GM12878 (cell line): Measurements from ENCODE around the gene CHRM4. TPM values are rescaled to one million over a fixed set of nuclear protein-coding genes. Genes with fewer than 3 reads are reported as not detected.

Experiments used
- ATAC-seq: fragments of 200-7000 bp; cut with Tn5 transposase; 3 replicates; pipeline ENCODE4 v1.9.1; 2020; ENCODE audit warnings: mild to moderate bottlenecking, moderate library complexity
- BruUV-seq: library from RNA; stranded (reverse); fragments of 400-500 nt; replicated peaks from 2 replicates; lab custom pipeline; 2021; lab: Mats Ljungman, UMichigan
- CTCF ChIA-PET: fragments of 300-600 bp; sonication (Branson Sonifier 250); formaldehyde crosslinking; extraction: SDS; loops from one replicate; lab custom pipeline; 2021; ENCODE audit warnings: inconsistent platforms; lab: Yijun Ruan, JAX
- POLR2A ChIA-PET: fragments of 350-600 bp; formaldehyde crosslinking; extraction: SDS; loops from one replicate; lab custom pipeline; 2021; ENCODE audit warnings: inconsistent platforms; lab: Charles Lee
- RAD21 ChIA-PET: fragments of 300-600 bp; sonication (Branson Sonifier 250); formaldehyde crosslinking; loops from one replicate; lab custom pipeline; 2023; ENCODE audit warnings: antibody characterized with exemption; ENCODE audit not compliant: unreplicated experiment; lab: Charles Lee
- SMC1A ChIA-PET: fragments of 300-600 bp; sonication (Branson Sonifier 250); formaldehyde crosslinking; loops from one replicate; lab custom pipeline; 2023; ENCODE audit not compliant: unreplicated experiment, uncharacterized antibody; lab: Charles Lee
- DNase-seq: peaks from one replicate; pipeline ENCODE4 v3.0.0-alpha.2; 2011; ENCODE audit warnings: low read depth, low spot score
- FAIRE-seq: peaks from 3 replicates; lab custom pipeline; 2011; peaks lifted over from hg19 to GRCh38; lab: Jason Lieb, UNC
- H2AFZ ChIP-seq: 2 replicates; pipeline ENCODE4 v1.6.0; 2011; ENCODE audit warnings: low read depth, low read length, control low read depth; ENCODE audit not compliant: control insufficient read depth
- H3K27ac ChIP-seq: 2 replicates; pipeline ENCODE4 v1.5.1; 2011; ENCODE audit warnings: control low read depth; ENCODE audit not compliant: control insufficient read depth, insufficient read depth
- H3K27me3 ChIP-seq, 2 experiments: replicated peaks in 1 of 2; 2 replicates each; pipeline versions ENCODE4 v1.6.0 to v1.6.1; 2011; ENCODE audit warnings: low read length in 1 of 2; ENCODE audit not compliant: control insufficient read depth in 2 of 2, insufficient read depth in 2 of 2
- H3K36me3 ChIP-seq, 2 experiments: 2 replicates each; pipeline ENCODE4 v1.5.1; 2011; ENCODE audit warnings: low read length in 1 of 2; ENCODE audit not compliant: control insufficient read depth in 2 of 2, insufficient read depth in 2 of 2
- H3K4me1 ChIP-seq: 2 replicates; pipeline ENCODE4 v1.6.1; 2011; ENCODE audit warnings: mild to moderate bottlenecking, low read length, moderate library complexity, mixed read lengths; ENCODE audit not compliant: control insufficient read depth, insufficient read depth
- H3K4me2 ChIP-seq: 2 replicates; pipeline ENCODE4 v1.6.0; 2011; ENCODE audit warnings: control low read depth; ENCODE audit not compliant: control insufficient read depth, insufficient read depth
- H3K4me3 ChIP-seq: fragments of 200-600 bp; sonication (generic); 2 replicates; pipeline ENCODE4 v1.5.1; 2016
- H3K79me2 ChIP-seq: 2 replicates; pipeline ENCODE4 v1.6.0; 2011; ENCODE audit warnings: low read length; ENCODE audit not compliant: control insufficient read depth, insufficient read depth
- H3K9ac ChIP-seq: 2 replicates; pipeline ENCODE4 v1.8.0; 2011; ENCODE audit warnings: low read length, control low read depth, mixed read lengths; ENCODE audit not compliant: control insufficient read depth, insufficient read depth
- H3K9me3 ChIP-seq: replicated peaks from 3 replicates; pipeline ENCODE4 v1.5.1; 2011; ENCODE audit warnings: mild to moderate bottlenecking, low read length; ENCODE audit not compliant: control insufficient read depth, insufficient read depth
- H4K20me1 ChIP-seq: 2 replicates; pipeline ENCODE4 v1.6.0; 2011; ENCODE audit not compliant: control insufficient read depth, insufficient read depth
- BRCA1 ChIP-seq: IDR thresholded peaks from 2 replicates; pipeline ENCODE4 v1.6.1; 2011; ENCODE audit warnings: low read depth, low read length, improper control_type of control experiment
- ESRRA ChIP-seq: IDR thresholded peaks from 2 replicates; pipeline ENCODE4 v1.6.1; 2012; ENCODE audit warnings: mild to moderate bottlenecking, low read length, improper control_type of control experiment
- LARP7 ChIP-seq: fragments of 450-650 bp; IDR thresholded peaks from 2 replicates; pipeline ENCODE4 v1.6.1; 2017; ENCODE audit warnings: mild to moderate bottlenecking
- NRF1 ChIP-seq: conservative IDR thresholded peaks from 2 replicates; pipeline ENCODE4 v1.6.1; 2011; ENCODE audit warnings: mild to moderate bottlenecking, low read depth, low read length, improper control_type of control experiment
- RB1 ChIP-seq: fragments of 450-650 bp; formaldehyde crosslinking; IDR thresholded peaks from 2 replicates; pipeline ENCODE4 v1.6.1; 2017; ENCODE audit warnings: mild to moderate bottlenecking, borderline replicate concordance
- SP1 ChIP-seq: IDR thresholded peaks from one replicate; pipeline ENCODE4 v1.6.1; 2011; ENCODE audit warnings: low read depth, low read length
- TARDBP ChIP-seq: IDR thresholded peaks from 2 replicates; pipeline ENCODE4 v1.6.1; 2016; ENCODE audit warnings: borderline replicate concordance
- WGBS: methylation state at CpG from one replicate; pipeline ENCODE4 v1.1.6; 2016; ENCODE audit warnings: low lambda C conversion rate; ENCODE audit not compliant: insufficient replicate concordance, insufficient coverage; ENCODE audit errors: missing lambda C conversion rate; 5-methylcytosine and 5-hydroxymethylcytosine counted together
- in situ Hi-C: fragments of 300-500 bp; cut with MboI; formaldehyde crosslinking; loops from 9 replicates; pipeline ENCODE4 v1.14.3; 2018; ENCODE audit warnings: mixed read lengths
- intact Hi-C: fragments of 100-400 bp; cut with micrococcal nuclease; formaldehyde crosslinking; loops from one replicate; pipeline ENCODE4 v1.14.2; 2022; ENCODE audit not compliant: unreplicated experiment
- polyA plus RNA-seq, 11 experiments: library from polyadenylated mRNA; depleted of rRNA in 4 of 11; unstranded in 6 of 11; stranded (reverse) in 5 of 11; fragments of >200 nt; fragmentation: Nextera tagmentation in 4 of 11; fragmentation: Illumina TruSeq in 1 of 11; extraction: Ambion mirVana in 4 of 11; extraction: Trizol in 1 of 11; gene quantifications; 1 replicate in 1 of 11; 2 replicates in 10 of 11; pipeline versions ENCODE4 v1.2.1 to v1.2.3, GENCODE V29; 2011 to 2016; ENCODE audit warnings: inconsistent platforms in 2 of 11, missing spikeins in 2 of 11, low read depth in 1 of 11
- total RNA-seq, 4 experiments: library from RNA; depleted of rRNA in 3 of 4; stranded (reverse); fragments of >200 nt in 3 of 4; fragmentation: Illumina TruSeq in 1 of 4; extraction: Trizol in 1 of 4; gene quantifications; 2 replicates each; pipeline versions ENCODE4 v1.2.1 to v1.2.3, GENCODE V29; 2013 to 2021
- TF ChIP-seq, protein P1 (sequence below): fragments of 450-650 bp; IDR thresholded peaks from 2 replicates; pipeline ENCODE4 v1.6.1; 2016; ENCODE audit warnings: mild to moderate bottlenecking
- TF ChIP-seq, protein P2 (sequence below): fragments of 450-650 bp; conservative IDR thresholded peaks from 2 replicates; pipeline ENCODE4 v1.6.1; 2017; ENCODE audit warnings: mild to moderate bottlenecking, moderate library complexity

The CHRM4 gene
- total and polyA plus RNA-seq, 10 of the 15 experiments (the other 5 are each of a cell fraction or from before 2014, with no cell fraction given) = 0.12 to 0.23 (median 0.13) TPM; not detected in 7

DNA sequence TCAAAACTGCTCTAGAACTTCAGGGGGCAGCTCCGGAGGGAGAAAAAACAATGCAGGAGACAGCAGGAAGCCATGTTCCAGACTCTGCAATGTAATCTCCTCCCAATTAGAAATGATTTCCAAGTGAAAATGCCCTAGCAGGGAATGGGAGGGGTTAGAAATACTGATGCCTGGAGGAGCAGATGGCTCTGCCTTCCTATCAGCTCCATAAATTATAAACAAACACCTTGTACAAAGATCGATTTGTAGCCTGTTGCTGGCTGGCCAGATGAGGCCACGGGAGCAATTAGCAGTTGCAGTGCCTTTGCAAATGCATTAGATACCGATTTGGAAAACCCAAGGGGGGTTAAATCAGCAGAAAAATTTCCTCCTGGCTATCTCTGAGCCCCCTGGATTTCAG, 46.6 kb upstream of the CHRM4 start:
- 90% methylated on average over 4 of the region's 4 CpGs for WGBS
- RAD21 ChIA-PET = interaction anchor here (1.1 to 3.4 kb wide), 7 partner anchors 8 to 91 kb away, joined by 3 to 31 read pairs (median 16); no protein-coding TSS in a partner anchor
- FAIRE-seq = no peak
- CTCF ChIA-PET = interaction anchor here (1.1 to 3.8 kb wide), 8 partner anchors 8 to 179 kb away, joined by 3 to 30 read pairs (median 6); partner anchors contain the start of gene ATG13
- intact Hi-C loops (no loop called here), in situ Hi-C loops (no loop called here)
- Histone ChIP-seq H3K4me2 (no peak overlapping the region), H3K79me2 (no peaks in the 10 kb centered on the region), H3K4me3 (no peak overlapping the region), H4K20me1 (no peaks in the 10 kb centered on the region), H3K9ac (no peak overlapping the region), H3K9me3 (no peaks in the 10 kb centered on the region), H3K27me3 (no peaks in the 10 kb centered on the region), H3K36me3 (peaks cover 11 to 18% of the 10 kb centered on the region in 2 experiments), H2AFZ (no peak overlapping the region), H3K4me1 (peaks cover 4% of the 10 kb centered on the region; the same call in 1 of the 2 replicates), H3K27ac (no peak overlapping the region)
- POLR2A ChIA-PET = interaction anchor here (1.9 kb wide), 1 partner anchor 38 kb away, joined by 6 read pairs; no protein-coding TSS in a partner anchor
- no peak for DNase-seq
- SMC1A ChIA-PET = interaction anchor here (0.5 to 8.0 kb wide), 9 partner anchors 8 to 170 kb away, joined by 3 to 105 read pairs (median 10); no protein-coding TSS in a partner anchor
- no peak for TF ChIP-seq ESRRA
- TF ChIP-seq, protein P1, sequence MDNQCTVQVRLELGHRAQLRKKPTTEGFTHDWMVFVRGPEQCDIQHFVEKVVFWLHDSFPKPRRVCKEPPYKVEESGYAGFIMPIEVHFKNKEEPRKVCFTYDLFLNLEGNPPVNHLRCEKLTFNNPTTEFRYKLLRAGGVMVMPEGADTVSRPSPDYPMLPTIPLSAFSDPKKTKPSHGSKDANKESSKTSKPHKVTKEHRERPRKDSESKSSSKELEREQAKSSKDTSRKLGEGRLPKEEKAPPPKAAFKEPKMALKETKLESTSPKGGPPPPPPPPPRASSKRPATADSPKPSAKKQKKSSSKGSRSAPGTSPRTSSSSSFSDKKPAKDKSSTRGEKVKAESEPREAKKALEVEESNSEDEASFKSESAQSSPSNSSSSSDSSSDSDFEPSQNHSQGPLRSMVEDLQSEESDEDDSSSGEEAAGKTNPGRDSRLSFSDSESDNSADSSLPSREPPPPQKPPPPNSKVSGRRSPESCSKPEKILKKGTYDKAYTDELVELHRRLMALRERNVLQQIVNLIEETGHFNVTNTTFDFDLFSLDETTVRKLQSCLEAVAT = no peak
- no peak for TF ChIP-seq RB1
- TF ChIP-seq, protein P2, sequence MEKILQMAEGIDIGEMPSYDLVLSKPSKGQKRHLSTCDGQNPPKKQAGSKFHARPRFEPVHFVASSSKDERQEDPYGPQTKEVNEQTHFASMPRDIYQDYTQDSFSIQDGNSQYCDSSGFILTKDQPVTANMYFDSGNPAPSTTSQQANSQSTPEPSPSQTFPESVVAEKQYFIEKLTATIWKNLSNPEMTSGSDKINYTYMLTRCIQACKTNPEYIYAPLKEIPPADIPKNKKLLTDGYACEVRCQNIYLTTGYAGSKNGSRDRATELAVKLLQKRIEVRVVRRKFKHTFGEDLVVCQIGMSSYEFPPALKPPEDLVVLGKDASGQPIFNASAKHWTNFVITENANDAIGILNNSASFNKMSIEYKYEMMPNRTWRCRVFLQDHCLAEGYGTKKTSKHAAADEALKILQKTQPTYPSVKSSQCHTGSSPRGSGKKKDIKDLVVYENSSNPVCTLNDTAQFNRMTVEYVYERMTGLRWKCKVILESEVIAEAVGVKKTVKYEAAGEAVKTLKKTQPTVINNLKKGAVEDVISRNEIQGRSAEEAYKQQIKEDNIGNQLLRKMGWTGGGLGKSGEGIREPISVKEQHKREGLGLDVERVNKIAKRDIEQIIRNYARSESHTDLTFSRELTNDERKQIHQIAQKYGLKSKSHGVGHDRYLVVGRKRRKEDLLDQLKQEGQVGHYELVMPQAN = no peak
- no peak for TF ChIP-seq NRF1
- no peak for TF ChIP-seq LARP7
- TF ChIP-seq TARDBP = no peak
- TF ChIP-seq BRCA1 = no peak
- TF ChIP-seq SP1 = no peak
- BruUV-seq = no TSS peak
- ATAC-seq = no peak
